MV-4-11 (cell line): ENCODE measurements around the gene SFMBT2.

Experiments used
- DNase-seq: peaks from one replicate; lab custom pipeline; 2025; lab: John Stamatoyannopoulos, UW

SFMBT2 gene

DNA sequence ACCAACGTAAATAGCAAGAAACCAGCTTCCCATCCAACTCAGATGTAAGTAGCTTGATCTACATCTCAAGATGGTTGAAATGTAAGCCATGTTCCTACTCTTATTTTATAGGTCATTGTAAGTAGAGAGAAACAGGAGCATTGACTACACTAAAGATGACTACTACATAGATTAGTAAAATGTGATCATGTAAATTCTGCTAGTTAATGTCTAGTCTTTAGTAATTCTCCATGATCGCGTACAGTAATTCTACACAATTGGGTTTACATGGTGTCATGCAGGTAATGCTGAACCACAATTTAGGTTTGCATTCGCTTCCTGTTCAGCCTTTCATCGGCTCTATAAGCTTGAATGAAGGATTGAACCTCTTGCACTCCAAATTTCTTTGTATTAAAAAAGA, 14.9 kb upstream of the SFMBT2 start:
- no peak for DNase-seq

DNA sequence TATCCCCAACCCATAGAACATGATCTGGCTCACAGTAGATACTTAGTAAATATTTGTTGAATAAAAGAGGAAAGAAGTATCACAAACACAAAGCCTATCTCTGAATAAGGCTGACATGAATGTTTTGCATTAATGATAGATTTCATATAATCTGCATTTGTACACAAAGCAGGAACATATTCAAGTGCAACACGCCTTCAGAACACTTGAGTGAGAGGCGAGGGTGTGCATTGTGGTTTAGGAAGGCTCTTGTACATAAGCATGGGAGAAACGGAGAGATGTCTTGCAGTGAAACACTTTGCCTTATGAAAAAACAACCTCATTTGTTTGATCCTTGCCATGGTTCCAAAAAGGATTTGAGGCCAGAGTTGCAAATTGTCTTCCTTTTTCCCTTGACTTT, 14.1 kb upstream of the SFMBT2 start:
- no peak for DNase-seq

DNA sequence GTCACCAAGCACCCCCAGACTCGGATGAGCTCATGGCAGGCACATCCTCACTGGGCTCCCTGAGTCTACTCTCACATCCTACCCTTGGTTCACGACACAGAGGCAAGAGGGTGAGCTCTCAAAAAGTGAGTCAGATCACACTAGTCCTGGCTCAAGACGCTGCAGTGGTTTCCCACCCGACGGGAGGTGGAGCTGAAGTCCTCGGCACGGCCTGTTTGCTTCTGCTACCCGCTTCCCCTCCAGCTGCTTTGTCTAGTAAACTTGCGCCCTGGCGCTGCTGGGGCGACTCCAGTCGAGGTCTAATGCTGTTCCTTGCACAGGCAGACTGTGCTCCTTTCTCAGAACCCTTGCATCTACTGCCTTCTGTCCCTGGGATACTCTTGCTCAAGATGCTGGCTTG, 13.5 kb upstream of the SFMBT2 start:
- DNase-seq = peak; percentile 79

DNA sequence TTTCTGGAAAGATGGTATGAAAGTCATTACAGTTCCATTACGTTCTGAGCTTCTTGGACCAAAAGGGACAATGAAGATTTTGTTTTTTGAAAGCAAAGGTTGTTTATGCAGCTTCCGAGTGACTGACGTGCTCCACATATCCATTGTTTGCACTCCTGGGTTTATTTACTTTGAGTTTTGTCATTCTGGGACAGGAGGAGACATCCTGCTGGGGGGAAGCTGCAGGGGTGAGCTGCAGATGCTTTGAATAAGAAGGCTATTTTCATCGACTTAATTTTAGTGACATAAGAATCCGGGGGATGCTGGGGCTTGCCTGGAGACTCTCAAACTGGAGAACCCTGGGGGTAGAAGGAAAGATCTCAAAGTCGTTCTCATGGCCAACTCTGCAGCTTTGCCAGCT, 12.7 kb upstream of the SFMBT2 start:
- no peak for DNase-seq

DNA sequence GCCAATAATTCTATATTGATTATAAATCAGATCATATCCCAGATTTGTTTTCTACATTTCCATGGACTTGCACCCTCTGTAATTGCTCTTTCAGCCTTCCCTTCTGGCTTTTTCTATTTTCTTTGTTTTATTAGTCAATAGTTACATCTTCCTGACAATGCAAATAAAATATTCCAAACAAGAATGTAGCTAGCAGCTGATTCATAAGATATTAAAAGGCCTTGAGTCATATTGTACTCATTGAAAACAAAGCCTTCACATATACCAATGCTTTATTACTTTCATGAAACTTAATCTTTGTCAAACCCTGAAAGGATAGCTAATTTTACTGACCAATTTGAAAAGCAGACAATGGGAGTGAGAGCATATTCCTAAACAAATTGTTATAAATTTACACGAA, 10.7 kb upstream of the SFMBT2 start:
- no peak for DNase-seq

DNA sequence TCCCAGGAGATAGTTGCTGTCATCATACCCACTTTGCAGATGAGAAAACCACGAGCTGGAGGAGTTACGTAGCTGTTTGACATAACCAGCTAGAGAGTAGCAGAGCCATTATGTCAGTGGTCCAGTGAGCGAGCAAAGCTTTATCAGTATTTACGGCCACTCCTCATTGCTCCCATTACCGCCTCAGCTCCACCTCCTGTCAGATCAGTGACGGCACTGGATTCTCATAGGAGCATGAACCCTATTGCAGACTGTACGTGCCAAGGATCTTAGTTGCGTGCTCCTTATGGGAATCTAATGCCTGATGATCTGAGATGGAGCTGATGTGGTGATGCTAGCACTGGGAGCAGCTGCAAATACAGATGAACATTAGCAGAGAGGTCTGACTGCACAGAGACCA, 9.2 kb upstream of the SFMBT2 start:
- no peak for DNase-seq

DNA sequence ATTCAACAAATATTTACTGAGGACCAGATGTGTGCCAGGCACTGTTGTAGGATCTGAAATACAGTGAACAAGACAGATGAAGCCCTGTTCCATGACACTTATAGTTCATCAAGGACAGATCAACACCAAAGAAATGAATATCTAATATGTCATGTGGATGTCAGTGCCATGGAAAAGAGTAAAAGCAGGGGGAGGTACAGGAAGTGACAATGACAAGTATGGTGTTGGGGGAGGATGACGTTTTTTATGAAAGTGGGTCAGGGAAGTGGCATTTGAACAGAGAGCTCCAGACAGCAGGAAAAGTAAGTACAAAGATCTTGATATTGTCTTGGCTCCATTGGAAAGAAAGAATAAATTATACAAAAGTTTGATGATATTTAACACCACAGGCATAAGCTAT, 7.0 kb upstream of the SFMBT2 start:
- peak; percentile 56 for DNase-seq

DNA sequence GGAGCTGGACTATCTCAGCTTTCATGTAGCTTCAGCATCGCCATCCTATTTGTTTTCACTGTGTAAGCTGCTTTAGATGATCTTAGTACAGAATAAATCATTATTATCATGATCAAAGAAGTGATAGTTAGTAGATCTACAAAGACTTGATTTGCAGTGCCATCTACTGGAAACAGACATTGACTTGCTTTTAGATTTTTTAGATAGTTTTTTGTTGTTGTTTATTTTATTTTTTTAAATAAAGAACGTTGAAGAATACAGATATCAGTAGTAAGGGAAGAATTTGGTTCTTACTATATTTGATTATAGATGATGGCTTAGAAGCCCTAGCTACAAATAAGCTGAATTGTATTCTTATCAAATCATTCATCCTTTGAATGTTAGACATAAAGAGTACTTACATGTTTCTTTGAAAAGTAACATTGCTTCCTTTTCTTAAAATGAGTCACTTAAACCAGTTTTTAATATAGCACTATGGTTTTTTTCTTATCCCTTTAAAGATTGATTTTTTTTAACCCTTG, 6.3 kb upstream of the SFMBT2 start:
- peak; percentile 70 for DNase-seq

DNA sequence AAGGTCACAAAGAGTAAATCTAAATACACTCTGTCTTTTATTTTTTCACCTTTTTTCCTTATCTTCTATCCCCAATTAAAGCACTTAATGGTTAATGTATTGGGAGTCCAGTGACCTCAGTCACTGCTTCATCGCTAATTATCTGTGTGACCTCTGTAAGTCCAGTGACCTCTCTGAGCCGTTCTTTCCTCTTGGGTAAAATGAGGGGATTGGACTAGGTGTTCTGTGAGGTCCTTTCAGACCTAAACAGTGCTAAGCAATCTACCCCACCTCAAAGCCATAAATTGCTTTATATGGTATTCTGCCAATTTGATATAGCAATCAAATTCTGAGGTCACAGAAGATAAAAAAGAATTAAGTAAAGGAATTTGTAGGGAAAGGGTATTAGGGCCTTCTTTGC, 3.9 kb upstream of the SFMBT2 start:
- no peak for DNase-seq

DNA sequence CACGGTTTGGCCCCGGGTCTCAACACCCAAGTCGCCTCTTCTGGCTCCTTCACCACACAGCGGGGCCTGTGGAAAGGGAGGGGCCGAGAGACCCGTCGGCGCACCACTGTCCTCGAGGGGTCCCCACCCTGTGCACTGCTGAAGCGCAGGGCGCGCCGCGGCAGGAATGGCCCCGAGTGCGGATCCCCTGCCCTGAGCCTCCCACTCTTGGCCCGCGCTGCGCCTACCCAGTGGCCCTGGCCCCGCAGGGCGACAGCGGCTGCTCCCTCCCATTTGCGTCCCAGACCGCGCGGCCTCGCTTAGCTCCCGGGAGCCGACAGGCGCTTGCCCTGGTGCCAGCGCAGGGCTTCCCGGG, 2.1 kb upstream of the SFMBT2 start:
- no peak for DNase-seq

DNA sequence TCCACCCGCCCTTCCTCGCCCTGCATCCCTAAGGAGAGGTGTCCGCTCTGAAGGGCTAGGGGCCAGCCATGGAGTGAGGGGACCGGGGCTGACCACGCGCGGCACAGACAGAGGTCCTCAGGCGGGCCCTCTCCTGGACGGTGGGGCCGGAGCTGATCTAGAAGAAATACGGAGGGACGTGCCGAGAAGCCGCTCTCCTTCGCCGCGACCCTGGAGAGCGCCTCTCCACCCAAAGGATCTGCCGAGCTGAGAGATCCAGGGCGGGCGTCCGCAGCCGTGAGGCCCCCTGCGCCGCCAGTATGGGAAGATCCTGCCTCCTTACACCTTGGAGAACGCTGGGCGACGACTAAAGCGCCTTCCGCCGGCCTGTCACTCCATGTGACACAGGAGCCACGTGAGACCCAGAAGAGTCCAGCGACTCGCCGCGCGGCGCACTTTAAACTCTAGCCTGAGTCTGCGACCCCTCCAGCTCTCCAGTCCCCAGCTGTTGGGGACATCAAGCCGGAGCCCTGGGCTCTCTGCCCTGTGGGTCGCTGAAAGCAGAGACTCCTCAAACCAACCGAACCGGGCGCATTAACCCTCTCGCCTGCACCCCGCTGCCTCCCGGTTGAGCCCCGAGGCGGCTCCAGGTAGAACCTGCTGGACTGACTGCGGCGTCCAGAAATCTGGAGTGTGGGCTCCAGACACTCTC, 1.5 kb upstream of the SFMBT2 start:
- DNase-seq = peak; percentile 72

DNA sequence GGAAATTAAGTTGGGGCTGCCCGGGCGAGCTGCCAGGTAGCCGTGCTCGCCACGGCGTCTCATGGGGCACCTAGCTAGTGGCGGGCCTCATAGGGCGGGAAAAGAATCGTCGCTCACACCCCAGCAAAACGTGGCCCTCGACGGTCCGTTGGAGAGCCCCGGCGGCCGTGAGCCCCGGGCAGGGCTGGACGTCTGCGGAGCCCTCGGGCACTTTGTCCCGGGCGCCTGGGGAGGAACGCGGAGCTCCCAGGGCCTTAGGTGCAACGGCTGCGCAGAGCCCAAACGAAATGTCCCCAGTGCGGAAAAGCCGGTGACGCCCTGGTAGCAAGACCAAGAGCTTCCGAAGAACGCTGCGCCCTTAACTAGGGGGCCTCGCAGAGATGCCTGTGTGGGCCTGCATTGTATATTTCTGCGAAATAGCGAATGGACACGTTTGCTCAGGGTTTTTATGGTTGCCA, 866 bp upstream of the SFMBT2 start:
- DNase-seq = no peak

DNA sequence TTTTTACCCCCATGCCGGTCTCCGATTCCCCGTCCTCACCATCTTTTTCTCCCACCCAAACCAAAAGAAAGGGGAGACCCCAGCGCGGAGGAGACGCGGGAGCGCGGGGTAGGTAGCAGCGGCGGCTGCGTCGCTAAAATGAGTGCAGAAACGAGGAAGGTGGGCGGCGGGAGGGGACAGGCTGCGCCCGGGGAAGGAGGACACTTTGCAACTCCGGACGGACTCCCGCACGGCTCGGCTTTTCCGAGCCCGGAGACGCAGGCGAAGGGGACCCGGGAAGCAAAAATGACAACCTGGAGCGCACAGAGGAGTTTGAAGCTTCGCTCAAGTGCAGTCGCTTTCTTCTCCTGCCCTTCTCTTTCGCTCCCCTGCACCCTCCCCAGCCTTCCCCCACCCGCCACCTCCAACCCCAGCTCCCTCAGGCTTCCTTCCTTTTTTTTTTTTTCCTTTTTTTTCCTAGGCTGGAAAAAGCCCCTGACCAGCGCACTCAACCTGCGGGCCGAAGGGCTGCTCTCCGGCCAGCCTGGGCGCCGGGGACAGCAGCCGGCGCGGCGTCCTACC, 453 bp downstream of the SFMBT2 start:
- DNase-seq = no peak

DNA sequence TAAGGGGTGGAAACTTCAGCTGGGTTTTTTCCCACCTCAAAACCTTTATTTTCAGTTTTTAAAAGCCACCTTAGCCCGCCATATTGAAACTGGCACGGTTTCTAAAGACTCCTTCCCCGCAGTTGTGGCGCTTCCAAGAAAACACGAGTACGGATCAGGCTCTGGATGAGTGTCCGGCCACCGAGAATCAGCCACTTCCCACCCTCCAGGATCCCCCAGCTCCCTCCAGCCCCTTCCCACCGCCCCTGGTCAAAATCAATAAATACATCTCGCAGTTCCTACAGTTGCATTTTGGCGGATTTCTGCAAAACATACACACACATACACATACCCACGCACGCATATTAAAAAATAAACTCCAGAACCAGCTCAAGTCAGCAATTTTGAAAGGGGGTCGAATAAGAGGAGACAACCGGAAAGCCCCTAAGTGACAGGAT, 1.1 kb downstream of the SFMBT2 start:
- no peak for DNase-seq

DNA sequence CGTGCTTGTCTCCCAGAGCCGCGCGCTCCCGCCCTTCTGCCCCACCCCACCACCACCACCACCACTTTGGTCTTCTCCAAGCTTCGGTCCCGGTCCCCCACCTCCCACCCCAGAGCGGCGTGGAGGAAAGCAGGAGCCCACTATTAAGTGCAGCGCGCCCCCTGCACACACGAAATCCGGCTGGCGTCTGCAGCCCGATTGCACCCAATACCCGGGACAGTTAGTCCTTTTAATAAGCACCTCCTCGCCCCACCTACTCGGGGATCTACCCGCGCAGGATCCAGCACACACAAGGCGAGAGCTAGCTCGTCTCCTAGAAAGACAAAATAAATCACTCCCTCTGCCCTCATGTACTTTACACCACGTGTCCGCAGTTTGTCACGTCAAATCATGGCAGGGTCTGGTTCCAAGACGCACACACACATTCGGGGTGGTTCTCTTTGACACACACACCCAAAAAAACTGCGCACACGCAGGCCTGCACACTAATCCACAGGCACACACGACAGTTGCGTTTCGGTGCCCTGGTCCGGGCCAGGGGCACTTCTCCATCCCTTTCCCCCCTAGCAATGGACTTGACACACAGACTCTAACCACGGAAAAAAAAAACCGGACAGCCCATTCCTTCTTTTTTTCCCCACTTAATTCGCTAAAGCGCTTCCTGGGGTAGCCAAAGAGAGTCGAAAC, 1.6 kb downstream of the SFMBT2 start:
- DNase-seq = peak; percentile 79

DNA sequence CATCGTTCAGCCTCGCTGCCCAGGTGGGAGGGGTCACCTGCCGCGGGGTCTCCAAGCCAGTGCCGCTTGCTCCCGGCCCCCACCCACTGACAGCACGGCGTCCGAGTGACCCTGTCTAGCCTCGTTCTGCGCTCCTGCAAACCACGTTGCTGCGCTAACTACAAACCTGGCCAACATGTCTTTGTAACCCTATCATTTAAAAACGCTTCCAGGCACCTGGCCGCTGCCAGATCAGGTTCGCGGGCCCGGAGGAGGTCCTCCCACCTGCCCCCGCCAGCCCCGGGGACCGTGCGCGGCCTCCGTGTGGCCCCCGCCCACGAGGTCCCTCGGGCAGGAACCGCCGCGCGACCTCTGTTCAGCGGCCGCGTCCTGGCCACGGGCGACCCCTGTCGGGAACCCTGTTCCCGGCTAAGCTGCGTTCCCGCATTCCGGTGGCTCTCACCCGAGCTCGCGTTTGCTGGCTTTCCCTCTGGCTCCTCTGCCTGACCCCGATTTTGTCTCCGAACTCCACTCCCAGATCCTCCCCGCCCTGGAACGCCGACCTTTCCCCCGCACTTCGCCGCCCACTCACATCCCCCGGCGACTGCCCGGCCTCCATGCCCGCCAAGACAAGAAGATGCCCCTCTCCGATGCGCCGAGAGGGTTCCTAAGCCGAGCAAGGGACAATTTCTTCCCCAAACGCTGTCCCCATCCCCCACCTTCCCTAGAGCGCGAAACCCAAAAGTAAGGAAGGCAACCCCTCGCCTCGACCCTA, 2.4 kb downstream of the SFMBT2 start:
- peak; percentile 46 for DNase-seq

DNA sequence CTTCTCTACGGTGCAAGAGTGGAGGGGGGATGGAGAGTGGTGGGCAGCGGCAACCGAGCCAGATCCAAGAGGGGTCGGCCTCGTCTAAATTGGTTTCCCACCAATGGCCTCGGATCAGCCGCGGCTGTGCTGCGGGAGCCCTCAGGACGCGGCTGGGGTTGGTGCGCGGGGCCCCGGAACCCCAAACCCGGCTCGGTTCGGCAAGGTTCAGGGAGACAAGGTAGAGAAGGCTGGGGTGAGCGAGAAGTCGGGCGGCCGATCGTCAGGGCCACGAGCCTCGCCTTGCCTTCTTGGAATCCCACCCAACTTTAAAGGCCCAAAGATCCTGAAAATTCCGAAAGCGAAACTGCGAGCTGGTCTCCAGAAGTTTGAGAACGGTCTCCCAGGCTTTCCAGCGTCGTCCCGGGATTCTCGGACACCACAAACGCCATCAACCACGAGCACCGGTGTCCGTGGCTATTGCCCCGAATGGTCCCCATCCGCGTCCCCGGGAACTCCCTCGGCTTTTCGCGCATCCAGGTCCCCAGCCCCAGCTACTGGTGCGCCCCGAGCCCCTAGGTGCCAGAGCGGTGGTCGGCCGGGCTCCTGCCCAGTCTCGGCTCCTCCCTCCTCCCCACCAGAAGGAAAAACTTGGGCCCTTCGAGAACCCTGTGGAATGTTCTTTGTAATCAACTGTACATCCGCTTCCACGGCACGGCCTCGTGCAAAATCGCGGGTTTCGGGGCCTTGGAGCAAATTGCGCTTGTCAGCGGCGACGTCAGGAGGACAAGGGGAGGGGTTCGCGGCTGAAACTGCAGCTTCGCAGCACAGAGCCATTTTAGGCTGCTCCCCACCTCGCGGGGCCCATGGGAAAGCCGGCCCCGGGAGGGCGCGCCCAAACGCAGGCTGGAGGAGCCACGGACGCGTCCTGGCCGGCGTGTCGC, 3.2 kb downstream of the SFMBT2 start:
- peak; percentile 66 for DNase-seq

DNA sequence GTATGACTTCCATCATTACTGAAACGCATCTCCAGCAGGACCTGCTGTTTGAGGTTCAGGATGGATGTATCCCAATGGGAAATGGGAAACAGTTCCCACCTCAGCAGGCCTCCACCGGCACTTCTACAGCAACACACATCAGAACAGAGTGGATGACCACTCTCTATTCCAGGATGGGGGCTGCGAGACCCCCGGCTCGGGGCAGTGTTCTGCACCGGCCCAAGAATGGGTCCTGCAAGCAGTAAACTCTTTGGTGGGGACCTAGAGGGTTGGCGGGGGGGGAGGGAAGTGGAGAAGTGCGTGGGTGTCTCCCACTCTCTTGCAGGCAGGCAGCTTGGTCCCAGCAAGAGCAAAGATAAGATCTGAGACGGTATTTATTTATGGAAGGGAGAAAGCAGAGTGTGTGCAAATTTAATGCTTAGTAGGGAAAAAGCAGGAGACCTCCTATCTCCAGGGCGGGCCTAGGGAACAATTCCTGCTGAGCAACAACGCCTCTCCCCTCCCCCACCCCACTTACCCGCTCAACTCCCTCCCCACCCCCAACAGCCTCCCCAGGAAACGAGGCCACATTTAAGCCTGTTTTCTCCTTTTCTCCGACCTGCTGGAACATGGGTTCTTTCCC, 4.0 kb downstream of the SFMBT2 start:
- DNase-seq = peak; percentile 56

DNA sequence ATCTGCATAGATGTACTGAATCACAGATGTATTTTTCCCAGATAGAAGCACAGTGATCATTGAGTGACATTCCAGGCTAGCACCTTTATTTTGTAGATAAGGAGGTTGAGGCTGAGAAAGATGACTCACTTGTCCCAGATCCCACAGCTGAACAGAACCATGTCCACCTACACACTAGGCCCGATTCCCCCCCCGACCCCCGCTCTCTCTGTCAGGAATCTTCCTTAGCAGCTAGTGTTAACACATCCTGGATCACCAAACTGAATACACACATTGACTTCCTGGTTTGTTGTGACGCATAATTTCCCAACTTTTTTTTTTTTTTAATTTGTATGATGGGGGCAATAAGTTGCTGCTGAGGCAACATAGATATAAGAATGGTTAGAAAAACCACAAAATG, 5.2 kb downstream of the SFMBT2 start:
- peak; percentile 76 for DNase-seq

DNA sequence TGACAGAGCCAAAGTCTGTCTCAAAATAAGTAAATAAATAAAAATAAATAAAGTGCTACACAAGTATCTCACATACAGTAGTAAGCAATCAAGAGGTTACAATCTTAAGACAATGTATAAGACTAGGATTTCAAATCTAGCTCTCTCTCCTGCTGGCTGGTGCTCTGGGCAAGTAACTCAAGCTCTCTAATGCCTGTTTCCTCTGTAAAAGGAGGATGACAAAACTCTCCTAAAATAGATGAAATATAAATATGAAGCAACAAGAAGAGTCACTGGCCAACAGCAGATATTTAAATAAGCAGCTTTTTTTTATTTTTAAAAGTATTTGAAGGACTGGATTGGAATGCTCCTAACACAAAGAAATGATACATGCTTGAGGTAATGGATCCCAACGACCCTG, 7.2 kb downstream of the SFMBT2 start:
- DNase-seq = peak; percentile 59

DNA sequence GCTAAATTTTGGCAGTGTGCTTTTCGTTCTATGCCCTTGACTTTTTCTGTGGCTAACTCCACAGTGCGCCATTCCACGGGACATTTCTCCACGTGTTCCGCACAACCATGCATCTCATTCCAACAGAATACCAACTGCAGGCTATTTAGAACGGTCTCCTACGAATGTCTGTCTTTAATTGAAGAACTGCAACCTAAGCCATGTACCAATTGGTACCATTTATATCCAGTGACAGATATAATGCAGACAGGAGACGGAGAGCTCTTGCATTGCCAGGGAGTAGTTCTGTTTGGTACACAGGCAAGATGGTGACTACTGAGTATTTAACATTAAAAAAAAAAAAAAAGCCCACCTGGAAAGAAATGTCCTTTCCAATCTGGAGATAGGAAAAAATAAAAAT, 9.1 kb downstream of the SFMBT2 start:
- no peak for DNase-seq
